Liver (tissue), 3 donors: Measurements from ENCODE around the gene LSM12.

Experiments
- CTCF ChIP-seq: fragments of 150-350 bp; IDR thresholded peaks from 2 replicates; pipeline ENCODE4 v1.5.1; 2017; ENCODE audit warnings: improper control_type of control experiment, low read depth, low read length; ENCODE audit not compliant: missing input control
- RAD21 ChIP-seq, 2 donors: IDR thresholded peaks; 2 replicates each; pipeline ENCODE4 v1.6.1; 2016; ENCODE audit warnings: antibody characterized with exemption in 2 of 2, mild to moderate bottlenecking in 2 of 2
- TAF1 ChIP-seq: conservative IDR thresholded peaks from 2 replicates; pipeline ENCODE4 v1.6.1; 2016; ENCODE audit warnings: antibody characterized with exemption, mild to moderate bottlenecking
- YY1 ChIP-seq: IDR thresholded peaks from 2 replicates; pipeline ENCODE4 v1.6.1; 2016; ENCODE audit warnings: antibody characterized with exemption, mild to moderate bottlenecking
- TF ChIP-seq, protein P1 (sequence below): IDR thresholded peaks from 2 replicates; pipeline ENCODE4 v1.6.1; 2016; ENCODE audit warnings: antibody characterized with exemption
- donor health status: healthy.
- donor health status: healthy.

DNA sequence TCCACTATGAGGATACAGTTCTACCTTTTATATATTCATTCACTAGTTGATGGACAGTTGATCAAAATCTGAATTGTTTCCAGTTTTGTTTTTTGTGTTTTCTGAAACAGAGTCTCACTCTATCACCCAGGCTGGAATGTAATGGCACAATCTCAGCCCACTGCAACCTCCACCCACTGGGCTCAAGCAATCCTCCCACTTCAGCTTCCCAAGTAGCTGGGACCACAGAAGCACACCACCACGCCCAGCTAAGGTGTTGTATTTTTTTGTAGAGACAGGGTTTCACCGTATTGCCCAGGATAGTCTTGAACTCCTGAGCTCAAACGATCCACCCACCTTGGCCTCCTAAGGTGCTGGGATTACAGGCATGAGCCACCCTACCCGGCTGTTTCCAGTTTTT lies 21.0 kb downstream of the LSM12 start:
- no peak for TF ChIP-seq TAF1
- no peak for TF ChIP-seq RAD21 (IDR thresholded peaks at IDR 0.05)
- no peak for TF ChIP-seq CTCF
- TF ChIP-seq YY1, result no peak
- TF ChIP-seq, protein P1, sequence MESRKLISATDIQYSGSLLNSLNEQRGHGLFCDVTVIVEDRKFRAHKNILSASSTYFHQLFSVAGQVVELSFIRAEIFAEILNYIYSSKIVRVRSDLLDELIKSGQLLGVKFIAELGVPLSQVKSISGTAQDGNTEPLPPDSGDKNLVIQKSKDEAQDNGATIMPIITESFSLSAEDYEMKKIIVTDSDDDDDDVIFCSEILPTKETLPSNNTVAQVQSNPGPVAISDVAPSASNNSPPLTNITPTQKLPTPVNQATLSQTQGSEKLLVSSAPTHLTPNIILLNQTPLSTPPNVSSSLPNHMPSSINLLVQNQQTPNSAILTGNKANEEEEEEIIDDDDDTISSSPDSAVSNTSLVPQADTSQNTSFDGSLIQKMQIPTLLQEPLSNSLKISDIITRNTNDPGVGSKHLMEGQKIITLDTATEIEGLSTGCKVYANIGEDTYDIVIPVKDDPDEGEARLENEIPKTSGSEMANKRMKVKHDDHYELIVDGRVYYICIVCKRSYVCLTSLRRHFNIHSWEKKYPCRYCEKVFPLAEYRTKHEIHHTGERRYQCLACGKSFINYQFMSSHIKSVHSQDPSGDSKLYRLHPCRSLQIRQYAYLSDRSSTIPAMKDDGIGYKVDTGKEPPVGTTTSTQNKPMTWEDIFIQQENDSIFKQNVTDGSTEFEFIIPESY, result no peak
